Activated CD8-positive, alpha-beta T cell treated with anti-CD3 and anti-CD28 coated beads for 36 hours (primary cell): ENCODE data around the gene PRDM10. TPM values are rescaled to one million over a fixed set of nuclear protein-coding genes. Genes with fewer than 3 reads are reported as not detected.

Source experiments
- ATAC-seq: fragments of 200-7000 bp; cut with Tn5 transposase; one replicate; pipeline ENCODE4 v1.10.0; 2021; ENCODE audit warnings: mild to moderate bottlenecking, moderate library complexity
- CTCF ChIA-PET: fragments of 350-600 bp; sonication (Branson Sonifier 250); formaldehyde crosslinking; loops from one replicate; lab custom pipeline; 2021; ENCODE audit warnings: antibody characterized with exemption; lab: Charles Lee
- POLR2A ChIA-PET: fragments of 350-600 bp; sonication (Branson Sonifier 250); formaldehyde crosslinking; loops from one replicate; lab custom pipeline; 2021; ENCODE audit warnings: antibody characterized with exemption; lab: Charles Lee
- DNase-seq: peaks from one replicate; pipeline ENCODE4 v3.0.0-alpha.2; 2020
- H3K27ac Mint-ChIP-seq: one replicate; pipeline ENCODE4 v1.8.0; 2021; ENCODE audit warnings: mild to moderate bottlenecking, mixed read lengths
- H3K27me3 Mint-ChIP-seq: one replicate; pipeline ENCODE4 v1.8.0; 2021; ENCODE audit warnings: mixed read lengths
- H3K36me3 Mint-ChIP-seq: one replicate; pipeline ENCODE4 v1.8.0; 2021; ENCODE audit warnings: low read depth, mixed read lengths
- H3K4me1 Mint-ChIP-seq: one replicate; pipeline ENCODE4 v1.8.0; 2021; ENCODE audit warnings: low read depth, mixed read lengths
- H3K4me3 Mint-ChIP-seq: one replicate; pipeline ENCODE4 v1.8.0; 2021; ENCODE audit warnings: mild to moderate bottlenecking, moderate library complexity, mixed read lengths
- H3K9me3 Mint-ChIP-seq: one replicate; pipeline ENCODE4 v1.8.0; 2021; ENCODE audit warnings: mixed read lengths
- CTCF ChIP-seq: fragments of 200-600 bp; IDR thresholded peaks from one replicate; pipeline ENCODE4 v1.8.0; 2022; ENCODE audit warnings: antibody characterized with exemption, mild to moderate bottlenecking
- intact Hi-C: fragments of 100-400 bp; cut with micrococcal nuclease; formaldehyde crosslinking; loops from one replicate; pipeline ENCODE4 v1.10.0; 2022
- total RNA-seq, 2 experiments: library from RNA; stranded (reverse); gene quantifications; one replicate each; pipeline ENCODE4 v1.2.3, GENCODE V29; 2021

Gene PRDM10
- total RNA-seq, 2 experiments from 2014 or later = 15.6 to 18.8 TPM

- Mint-ChIP-seq H3K9me3 (no peaks in the 10 kb centered on the region), H3K36me3 (peaks cover 10% of the 10 kb centered on the region), H3K4me3 (no peak overlapping the region), H3K27me3 (no peaks in the 10 kb centered on the region), H3K4me1 (peaks cover 11% of the 10 kb centered on the region), H3K27ac (no peak overlapping the region)
- ATAC-seq = peak; percentile 95
- POLR2A ChIA-PET = interaction anchor here (0.7 kb wide), 1 partner anchor 10 kb away, joined by 3 read pairs; no protein-coding TSS in a partner anchor
- peak; percentile 34 for TF ChIP-seq CTCF
- DNase-seq = peak; percentile 71
- CTCF ChIA-PET = interaction anchor here (0.6 to 3.7 kb wide), 22 partner anchors 8 to 867 kb away, joined by 3 to 54 read pairs (median 3); partner anchors contain the start of gene PRDM10
- intact Hi-C loops = no loop called here
Observed at GRCh38 chr11:129992161-129992944, 10.3 kb downstream of the PRDM10 start.

DNA sequence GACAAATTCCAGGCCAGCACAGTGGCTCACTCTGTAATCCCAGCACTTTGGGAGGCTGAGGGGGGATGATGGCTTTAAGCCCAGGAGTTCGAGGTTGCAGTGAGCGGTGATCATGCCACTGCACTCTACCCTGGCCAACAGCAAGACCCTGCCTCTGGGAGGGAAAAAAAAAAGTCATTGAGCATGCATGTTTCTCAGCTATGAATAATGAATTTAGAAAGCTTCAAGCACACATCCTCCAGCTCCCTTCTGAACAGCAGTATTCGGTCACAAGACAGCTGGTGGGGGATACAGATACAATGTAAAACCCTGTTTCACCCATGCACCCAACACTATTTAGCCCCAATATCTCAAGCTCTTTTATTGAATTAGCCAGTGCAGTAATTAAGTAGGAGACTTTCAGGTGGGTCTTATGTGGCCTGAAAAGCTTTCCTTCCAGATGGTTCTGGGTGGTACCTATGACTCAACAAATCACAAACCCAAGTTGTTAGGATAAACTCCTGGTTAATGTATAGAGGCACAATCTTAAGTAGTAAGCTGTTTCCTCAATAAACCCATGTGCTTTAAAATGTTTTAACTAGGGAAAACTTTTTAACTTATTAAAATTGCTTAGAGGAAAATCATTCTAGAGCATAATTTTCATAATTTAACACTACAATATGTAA lies 13.4 kb downstream of the PRDM10 start:
- Mint-ChIP-seq H3K4me3 (no peak overlapping the region), H3K4me1 (peaks cover 11% of the 10 kb centered on the region), H3K27ac (no peak overlapping the region), H3K36me3 (peaks cover 2% of the 10 kb centered on the region), H3K9me3 (no peaks in the 10 kb centered on the region), H3K27me3 (no peaks in the 10 kb centered on the region)
- intact Hi-C loops = no loop called here
- POLR2A ChIA-PET = no interaction called here
- no peak for ATAC-seq
- TF ChIP-seq CTCF = no peak
- CTCF ChIA-PET = interaction anchor here (3.7 kb wide), 1 partner anchor 142 kb away, joined by 54 read pairs; no protein-coding TSS in a partner anchor
- DNase-seq = no peak

DNA sequence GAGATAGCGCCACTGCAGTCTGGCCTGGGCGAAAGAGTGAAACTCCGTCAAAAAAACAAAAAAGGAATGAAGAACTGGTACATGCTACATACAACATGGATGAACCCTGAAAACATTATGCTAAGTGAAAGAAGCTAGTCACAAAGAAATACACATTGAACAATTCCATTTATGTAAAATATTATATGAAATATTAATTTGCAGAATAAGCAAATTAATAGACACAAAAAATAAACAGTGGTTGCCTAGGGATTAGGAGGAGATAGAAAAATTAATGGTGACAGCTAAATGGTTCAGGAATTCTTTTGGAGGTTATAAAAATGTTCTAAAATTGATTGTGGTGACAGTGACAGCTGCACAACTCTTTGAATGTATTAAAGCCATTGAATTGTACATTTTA lies 14.7 kb downstream of the PRDM10 start:
- Mint-ChIP-seq H3K4me3 (no peak overlapping the region), H3K27me3 (no peaks in the 10 kb centered on the region), H3K36me3 (peaks cover 2% of the 10 kb centered on the region), H3K9me3 (no peaks in the 10 kb centered on the region), H3K27ac (no peak overlapping the region), H3K4me1 (peaks cover 7% of the 10 kb centered on the region)
- no peak for TF ChIP-seq CTCF
- ATAC-seq (no peak), DNase-seq (no peak)
- POLR2A ChIA-PET = no interaction called here
- intact Hi-C loops = no loop called here
- CTCF ChIA-PET = no interaction called here

GRCh38 chr11:129985823-129986222 lies 16.8 kb downstream of the PRDM10 start:
- no peak overlapping the region for H3K4me3 Mint-ChIP-seq
- intact Hi-C loops = no loop called here
- no peak for DNase-seq
- no peak for TF ChIP-seq CTCF
- H3K36me3 Mint-ChIP-seq = peaks cover 2% of the 10 kb centered on the region
- no peaks in the 10 kb centered on the region for H3K27me3 Mint-ChIP-seq
- CTCF ChIA-PET = no interaction called here
- H3K4me1 Mint-ChIP-seq = no peaks in the 10 kb centered on the region
- POLR2A ChIA-PET = no interaction called here
- no peak for ATAC-seq
- H3K9me3 Mint-ChIP-seq = no peaks in the 10 kb centered on the region
- H3K27ac Mint-ChIP-seq = no peak overlapping the region

GRCh38 chr11:129980086-129980485 lies 22.5 kb downstream of the PRDM10 start:
- intact Hi-C loops = no loop called here
- H3K27me3 Mint-ChIP-seq = no peaks in the 10 kb centered on the region
- POLR2A ChIA-PET = interaction anchor here (0.6 kb wide), 1 partner anchor 72 kb away, joined by 3 read pairs; no protein-coding TSS in a partner anchor
- H3K36me3 Mint-ChIP-seq = no peaks in the 10 kb centered on the region
- CTCF ChIA-PET = no interaction called here
- TF ChIP-seq CTCF = no peak
- DNase-seq (no peak), ATAC-seq (no peak)
- H3K27ac Mint-ChIP-seq = no peak overlapping the region
- H3K4me3 Mint-ChIP-seq = no peak overlapping the region
- H3K4me1 Mint-ChIP-seq = peaks cover 2% of the 10 kb centered on the region
- H3K9me3 Mint-ChIP-seq = no peaks in the 10 kb centered on the region
